Activated CD8-positive, alpha-beta memory T cell treated with anti-CD3 and anti-CD28 coated beads, Interleukin-2, amount 50 U/mL, for 1 hour (primary cell): ENCODE measurements around the gene PDLIM7.

Experiments used
- DNase-seq: peaks from one replicate; pipeline ENCODE4 v3.0.0-alpha.2; 2020; ENCODE audit errors: extremely low read depth

The PDLIM7 gene

GRCh38 chr5:177524539-177524900 is 27.1 kb upstream of the PDLIM7 start:
- DNase-seq = no peak

- DNase-seq = no peak
These were observed 26.5 kb upstream of the PDLIM7 start for GRCh38 chr5:177523711-177524538.

GRCh38 chr5:177520916-177521513 is 23.6 kb upstream of the PDLIM7 start:
- DNase-seq = no peak

GRCh38 chr5:177520271-177520670 is 22.9 kb upstream of the PDLIM7 start:
- no peak for DNase-seq

- DNase-seq = no peak
These were observed 22.2 kb upstream of the PDLIM7 start for GRCh38 chr5:177519463-177520235.

GRCh38 chr5:177516601-177517568 is 19.5 kb upstream of the PDLIM7 start, which contains the start of gene DDX41:
TSS of gene DDX41 (minus strand) at chr5:177516961. CDS start at chr5:177516945, 16 bp downstream.
- peak; percentile 86 for DNase-seq

- DNase-seq = no peak
These were observed 18.2 kb upstream of the PDLIM7 start for GRCh38 chr5:177515580-177515979.

GRCh38 chr5:177514541-177514940 is 17.1 kb upstream of the PDLIM7 start:
- DNase-seq = no peak

- DNase-seq = no peak
These were observed 16.1 kb upstream of the PDLIM7 start for GRCh38 chr5:177513500-177513899.

GRCh38 chr5:177512736-177513380 is 15.5 kb upstream of the PDLIM7 start:
- no peak for DNase-seq

GRCh38 chr5:177511796-177512675 is 14.6 kb upstream of the PDLIM7 start:
- DNase-seq = no peak

- no peak for DNase-seq
These were observed 13.8 kb upstream of the PDLIM7 start for GRCh38 chr5:177511181-177511580.

GRCh38 chr5:177510567-177511053 is 13.2 kb upstream of the PDLIM7 start:
- no peak for DNase-seq

- no peak for DNase-seq
These were observed 12.7 kb upstream of the PDLIM7 start for GRCh38 chr5:177509991-177510566.

GRCh38 chr5:177509381-177509951 is 12.1 kb upstream of the PDLIM7 start, which contains the start of gene DOK3:
TSS of gene DOK3 (minus strand) at chr5:177509826. CDS start at chr5:177509540, 286 bp downstream.
- no peak for DNase-seq

- no peak for DNase-seq
These were observed 11.4 kb upstream of the PDLIM7 start for GRCh38 chr5:177508837-177509236.

GRCh38 chr5:177508221-177508611 is 10.8 kb upstream of the PDLIM7 start:
- no peak for DNase-seq

GRCh38 chr5:177507596-177508220 is 10.3 kb upstream of the PDLIM7 start:
- no peak for DNase-seq
